HEK293 (cell line): Measurements from ENCODE around the gene CNTFR.

Experiments used
- CTCF ChIA-PET: fragments of 350-600 bp; formaldehyde crosslinking; extraction: SDS; loops from one replicate; lab custom pipeline; 2021; ENCODE audit warnings: antibody characterized with exemption; lab: Yijun Ruan, JAX
- POLR2A ChIA-PET: fragments of 300-600 bp; formaldehyde crosslinking; extraction: SDS; loops from one replicate; lab custom pipeline; 2020; ENCODE audit warnings: antibody characterized with exemption, inconsistent platforms; lab: Yijun Ruan, JAX
- H3K27ac ChIP-seq: fragments of 200-500 bp; sonication (Bioruptor generic); 2 replicates; pipeline ENCODE4 v1.5.1; 2014; ENCODE audit warnings: low read depth, low read length, control low read depth, inconsistent platforms; ENCODE audit errors: extremely low read depth
- H3K36me3 ChIP-seq, 2 experiments: fragments of 200-500 bp in 1 of 2; sonication (Bioruptor generic) in 1 of 2; 1 replicate in 1 of 2; 2 replicates in 1 of 2; pipeline ENCODE4 v1.5.1; 2014 to 2017; ENCODE audit warnings: inconsistent platforms in 2 of 2, low read length in 2 of 2; ENCODE audit not compliant: control insufficient read depth in 2 of 2, insufficient read depth in 1 of 2
- H3K4me1 ChIP-seq: fragments of 200-500 bp; sonication (Bioruptor generic); 2 replicates; pipeline ENCODE4 v1.5.1; 2014; ENCODE audit warnings: mild to moderate bottlenecking, low read length, inconsistent platforms; ENCODE audit not compliant: control insufficient read depth, insufficient read depth
- H3K4me3 ChIP-seq: 2 replicates; pipeline ENCODE4 v1.5.1; 2011; ENCODE audit warnings: low read depth, mild to moderate bottlenecking, control low read depth, low read length, moderate library complexity
- H3K9me3 ChIP-seq: fragments of 200-500 bp; sonication (Bioruptor generic); 2 replicates; pipeline ENCODE4 v1.5.1; 2014; ENCODE audit warnings: low read depth, low read length, inconsistent platforms; ENCODE audit not compliant: control insufficient read depth, insufficient read depth
- BCL11B ChIP-seq: fragments of 450-650 bp; formaldehyde crosslinking; IDR thresholded peaks from 2 replicates; pipeline ENCODE4 v1.5.1; 2016; ENCODE audit warnings: low read depth, missing biosample characterization, missing genetic modification characterization
- GFI1B ChIP-seq: fragments of 450-650 bp; formaldehyde crosslinking; IDR thresholded peaks from 2 replicates; pipeline ENCODE4 v1.5.1; 2016; ENCODE audit warnings: missing biosample characterization, missing genetic modification characterization
- KLF10 ChIP-seq: fragments of 450-650 bp; IDR thresholded peaks from 2 replicates; pipeline ENCODE4 v1.5.1; 2018; ENCODE audit warnings: missing biosample characterization, mild to moderate bottlenecking, missing genetic modification characterization
- KLF17 ChIP-seq: fragments of 450-650 bp; formaldehyde crosslinking; IDR thresholded peaks from 2 replicates; pipeline ENCODE4 v1.5.1; 2016; ENCODE audit warnings: missing biosample characterization, missing genetic modification characterization
- MYNN ChIP-seq: fragments of 450-650 bp; formaldehyde crosslinking; IDR thresholded peaks from 2 replicates; pipeline ENCODE4 v1.5.1; 2016; ENCODE audit warnings: missing biosample characterization, missing genetic modification characterization, borderline replicate concordance
- MZF1 ChIP-seq: fragments of 450-650 bp; formaldehyde crosslinking; IDR thresholded peaks from 2 replicates; pipeline ENCODE4 v1.5.1; 2017; ENCODE audit warnings: missing biosample characterization, missing genetic modification characterization, borderline replicate concordance
- SCRT1 ChIP-seq: fragments of 450-650 bp; formaldehyde crosslinking; IDR thresholded peaks from 2 replicates; pipeline ENCODE4 v1.5.1; 2016; ENCODE audit warnings: missing biosample characterization, missing genetic modification characterization, borderline replicate concordance
- SP7 ChIP-seq: fragments of 450-650 bp; formaldehyde crosslinking; IDR thresholded peaks from 2 replicates; pipeline ENCODE4 v1.5.1; 2016; ENCODE audit warnings: missing biosample characterization, missing genetic modification characterization
- TSHZ1 ChIP-seq: fragments of 450-650 bp; formaldehyde crosslinking; IDR thresholded peaks from 2 replicates; pipeline ENCODE4 v1.5.1; 2016; ENCODE audit warnings: missing biosample characterization, missing genetic modification characterization, borderline replicate concordance
- ZBTB48 ChIP-seq: fragments of 450-650 bp; formaldehyde crosslinking; IDR thresholded peaks from 2 replicates; pipeline ENCODE4 v1.5.1; 2016; ENCODE audit warnings: missing biosample characterization, missing genetic modification characterization
- ZFP37 ChIP-seq: fragments of 450-650 bp; formaldehyde crosslinking; IDR thresholded peaks from 2 replicates; pipeline ENCODE4 v1.5.1; 2016; ENCODE audit warnings: missing biosample characterization, missing genetic modification characterization
- ZNF112 ChIP-seq: fragments of 450-650 bp; formaldehyde crosslinking; IDR thresholded peaks from 2 replicates; pipeline ENCODE4 v1.5.0; 2017; ENCODE audit warnings: missing biosample characterization, missing genetic modification characterization
- ZNF140 ChIP-seq: fragments of 450-650 bp; formaldehyde crosslinking; IDR thresholded peaks from 2 replicates; pipeline ENCODE4 v1.5.1; 2016; ENCODE audit warnings: missing biosample characterization, missing genetic modification characterization
- ZNF211 ChIP-seq: fragments of 450-650 bp; formaldehyde crosslinking; IDR thresholded peaks from 2 replicates; pipeline ENCODE4 v1.5.1; 2016; ENCODE audit warnings: low read depth, missing biosample characterization, missing genetic modification characterization
- ZNF221 ChIP-seq: fragments of 450-650 bp; formaldehyde crosslinking; IDR thresholded peaks from 2 replicates; pipeline ENCODE4 v1.5.1; 2017; ENCODE audit warnings: missing biosample characterization, missing genetic modification characterization, borderline replicate concordance
- ZNF366 ChIP-seq: fragments of 450-650 bp; formaldehyde crosslinking; conservative IDR thresholded peaks from 2 replicates; pipeline ENCODE4 v1.5.1; 2016; ENCODE audit warnings: missing biosample characterization, missing genetic modification characterization
- ZNF514 ChIP-seq: fragments of 450-650 bp; formaldehyde crosslinking; IDR thresholded peaks from 2 replicates; pipeline ENCODE4 v1.5.1; 2016; ENCODE audit warnings: missing biosample characterization, missing genetic modification characterization
- ZNF558 ChIP-seq: fragments of 450-650 bp; formaldehyde crosslinking; IDR thresholded peaks from 2 replicates; pipeline ENCODE4 v1.5.1; 2016; ENCODE audit warnings: missing biosample characterization, missing genetic modification characterization
- ZNF585B ChIP-seq: fragments of 450-650 bp; formaldehyde crosslinking; IDR thresholded peaks from 2 replicates; pipeline ENCODE4 v1.5.1; 2016; ENCODE audit warnings: missing biosample characterization, missing genetic modification characterization
- ZNF624 ChIP-seq: fragments of 450-650 bp; formaldehyde crosslinking; IDR thresholded peaks from 2 replicates; pipeline ENCODE4 v1.5.1; 2017; ENCODE audit warnings: missing biosample characterization, missing genetic modification characterization
- ZNF660 ChIP-seq: fragments of 450-650 bp; IDR thresholded peaks from 2 replicates; pipeline ENCODE4 v1.5.1; 2018; ENCODE audit warnings: missing biosample characterization, mild to moderate bottlenecking, missing genetic modification characterization
- ZNF747 ChIP-seq: fragments of 450-650 bp; formaldehyde crosslinking; IDR thresholded peaks from 2 replicates; pipeline ENCODE4 v1.5.1; 2016; ENCODE audit warnings: missing biosample characterization, missing genetic modification characterization
- ZNF792 ChIP-seq: fragments of 450-650 bp; formaldehyde crosslinking; IDR thresholded peaks from 2 replicates; pipeline ENCODE4 v1.5.1; 2016; ENCODE audit warnings: missing biosample characterization, missing genetic modification characterization
- ZNF843 ChIP-seq: fragments of 450-650 bp; formaldehyde crosslinking; IDR thresholded peaks from 2 replicates; pipeline ENCODE4 v1.5.1; 2016; ENCODE audit warnings: missing biosample characterization, missing genetic modification characterization
- ZSCAN30 ChIP-seq: fragments of 450-650 bp; IDR thresholded peaks from 2 replicates; pipeline ENCODE4 v1.5.1; 2018; ENCODE audit warnings: missing biosample characterization, mild to moderate bottlenecking, missing genetic modification characterization, moderate library complexity
- ZXDB ChIP-seq: fragments of 450-650 bp; formaldehyde crosslinking; IDR thresholded peaks from 2 replicates; pipeline ENCODE4 v1.5.1; 2016; ENCODE audit warnings: missing biosample characterization, missing genetic modification characterization
- TF ChIP-seq, protein P1 (sequence below): fragments of 450-650 bp; formaldehyde crosslinking; IDR thresholded peaks from 2 replicates; pipeline ENCODE4 v1.5.1; 2017; ENCODE audit warnings: missing biosample characterization, missing genetic modification characterization
- TF ChIP-seq, protein P2 (sequence below): fragments of 450-650 bp; formaldehyde crosslinking; IDR thresholded peaks from 2 replicates; pipeline ENCODE4 v1.5.1; 2016; ENCODE audit warnings: missing biosample characterization, missing genetic modification characterization

The CNTFR gene

GRCh38 chr9:34638138-34638445 lies 48.6 kb upstream of the CNTFR start (continued):
- TF ChIP-seq MZF1 (tag by site-specific recombination) (no peak), SP7 (no peak), ZNF211 (no peak), ZNF140 (tag by site-specific recombination) (no peak), ZNF747 (tag by site-specific recombination) (no peak), ZSCAN30 (tag by site-specific recombination) (no peak), ZNF585B (tag by site-specific recombination) (no peak)
- TF ChIP-seq, protein P1, sequence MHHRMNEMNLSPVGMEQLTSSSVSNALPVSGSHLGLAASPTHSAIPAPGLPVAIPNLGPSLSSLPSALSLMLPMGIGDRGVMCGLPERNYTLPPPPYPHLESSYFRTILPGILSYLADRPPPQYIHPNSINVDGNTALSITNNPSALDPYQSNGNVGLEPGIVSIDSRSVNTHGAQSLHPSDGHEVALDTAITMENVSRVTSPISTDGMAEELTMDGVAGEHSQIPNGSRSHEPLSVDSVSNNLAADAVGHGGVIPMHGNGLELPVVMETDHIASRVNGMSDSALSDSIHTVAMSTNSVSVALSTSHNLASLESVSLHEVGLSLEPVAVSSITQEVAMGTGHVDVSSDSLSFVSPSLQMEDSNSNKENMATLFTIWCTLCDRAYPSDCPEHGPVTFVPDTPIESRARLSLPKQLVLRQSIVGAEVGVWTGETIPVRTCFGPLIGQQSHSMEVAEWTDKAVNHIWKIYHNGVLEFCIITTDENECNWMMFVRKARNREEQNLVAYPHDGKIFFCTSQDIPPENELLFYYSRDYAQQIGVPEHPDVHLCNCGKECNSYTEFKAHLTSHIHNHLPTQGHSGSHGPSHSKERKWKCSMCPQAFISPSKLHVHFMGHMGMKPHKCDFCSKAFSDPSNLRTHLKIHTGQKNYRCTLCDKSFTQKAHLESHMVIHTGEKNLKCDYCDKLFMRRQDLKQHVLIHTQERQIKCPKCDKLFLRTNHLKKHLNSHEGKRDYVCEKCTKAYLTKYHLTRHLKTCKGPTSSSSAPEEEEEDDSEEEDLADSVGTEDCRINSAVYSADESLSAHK: no peak
- TF ChIP-seq, all 188 proteins: peak for 4

DNA sequence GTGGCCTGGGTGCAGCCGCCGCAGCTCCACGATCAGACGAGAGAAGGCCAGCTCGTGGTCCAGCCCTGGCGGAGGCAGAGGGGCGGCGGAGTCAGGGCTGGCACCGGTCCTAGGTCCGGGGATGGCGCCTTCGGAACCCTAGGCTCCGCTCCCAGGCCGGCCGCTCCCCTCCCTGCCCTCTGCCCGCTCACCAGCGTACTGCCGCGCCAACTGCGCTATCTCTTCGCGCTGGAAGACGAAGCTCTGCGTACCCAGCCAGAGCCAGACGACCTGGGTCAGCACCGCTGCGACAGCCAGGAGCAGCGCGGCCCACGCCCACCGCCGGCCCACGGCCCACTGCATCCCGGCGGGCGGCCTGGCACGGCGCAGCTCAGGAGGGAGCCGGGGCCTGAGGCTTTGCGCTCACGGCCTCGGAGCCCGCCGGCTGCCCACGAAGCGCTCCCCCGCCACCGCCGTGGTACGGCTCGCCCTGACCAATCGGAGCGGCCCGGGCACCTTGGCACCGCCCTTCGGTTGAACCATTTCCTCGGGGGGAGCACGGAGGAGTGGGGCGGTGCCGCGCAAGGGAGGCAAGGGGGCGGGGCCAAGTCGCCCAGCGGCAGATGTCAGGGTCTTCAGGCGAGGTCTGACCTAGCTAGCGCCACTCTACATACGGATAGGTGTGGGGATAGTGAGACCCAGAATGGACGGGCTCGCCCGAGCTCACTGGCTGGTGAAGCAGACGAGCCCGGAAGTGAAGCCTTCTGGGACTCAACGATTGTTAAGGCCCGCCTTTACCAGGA lies 48.0 kb upstream of the CNTFR start, which contains the start of gene SIGMAR1:
Gene SIGMAR1, minus strand, starts transcription at position 432 of the 782 bp plus-strand sequence. Its CDS starts 90 bp downstream, at position 342.
- POLR2A ChIA-PET: interaction anchor here (0.8 to 7.0 kb wide), 15 partner anchors 8 to 1613 kb away, joined by 3 to 90 read pairs (median 6); partner anchors contain the start of genes ARID3C, DCTN3, DNAJA1 and GALT
- Histone ChIP-seq H3K4me1 (no peaks in the 10 kb centered on the region), H3K4me3 (peak within 1 kb of the TSS; percentile 67), H3K27ac (peak within 1 kb of the TSS; percentile 77), H3K36me3 (peaks cover 0 to 15% of the 10 kb centered on the region in 2 experiments; a peak in 2 of 3 replicates), H3K9me3 (no peaks in the 10 kb centered on the region)
- CTCF ChIA-PET: interaction anchor here (0.9 to 8.3 kb wide), 8 partner anchors 10 to 258 kb away, joined by 3 to 164 read pairs (median 8); partner anchors contain the start of genes GALT, IL11RA and RPP25L
- TF ChIP-seq, protein P2, sequence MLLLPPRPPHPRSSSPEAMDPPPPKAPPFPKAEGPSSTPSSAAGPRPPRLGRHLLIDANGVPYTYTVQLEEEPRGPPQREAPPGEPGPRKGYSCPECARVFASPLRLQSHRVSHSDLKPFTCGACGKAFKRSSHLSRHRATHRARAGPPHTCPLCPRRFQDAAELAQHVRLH (tag by site-specific recombination): no peak
- no peak for TF ChIP-seq ZNF112 (tag by site-specific recombination)
- no peak for TF ChIP-seq SCRT1 (tag by site-specific recombination)
- no peak for TF ChIP-seq BCL11B (tag by site-specific recombination)
- no peak for TF ChIP-seq ZBTB48 (tag by site-specific recombination)
- 0 out of 2 replicates have a peak, but pooled peaks have one; percentile 33 for TF ChIP-seq ZXDB (tag by site-specific recombination)
- TF ChIP-seq ZNF558: no peak
- no peak for TF ChIP-seq ZNF514 (tag by site-specific recombination)
- no peak for TF ChIP-seq ZNF624 (tag by site-specific recombination)
- no peak for TF ChIP-seq MYNN (tag by site-specific recombination)
- TF ChIP-seq ZNF366 (tag by site-specific recombination): no peak
- TF ChIP-seq KLF10 (tag by site-specific recombination): peak; percentile 76
- no peak for TF ChIP-seq ZNF843 (tag by site-specific recombination)
- TF ChIP-seq, protein P1: no peak
- no peak for TF ChIP-seq ZNF221
- TF ChIP-seq ZNF792 (tag by site-specific recombination): no peak
- no peak for TF ChIP-seq TSHZ1 (tag by site-specific recombination)
- no peak for TF ChIP-seq GFI1B
- peak; percentile 74 for TF ChIP-seq ZNF660
- no peak for TF ChIP-seq ZFP37 (tag by site-specific recombination)
- TF ChIP-seq KLF17 (tag by site-specific recombination): no peak
